ENCODE measurements around the gene EPM2AIP1.
"Not testable (repeated sequence)": the region's sequence is repeated elsewhere in the genome, so short reads cannot be mapped to it uniquely, and the experiment has no call there.

Gene EPM2AIP1

GRCh38 chr3:36993326-36994283 lies 674 bp upstream of the EPM2AIP1 start, which contains the start of gene MLH1:
Gene MLH1 (plus strand): TSS chr3:36993518. CDS start chr3:36993548, 30 bp downstream.
- DNase-seq (ENCODE audit: low read depth in 3 of 3, low spot score in 1 of 3): peak; percentile 86 to 98 (median 98)

GRCh38 chr3:36991923-36992805 lies 767 bp downstream of the EPM2AIP1 start:
- peak in 1 of 3 donors; percentile 6 for DNase-seq (ENCODE audit: low read depth in 3 of 3, low spot score in 1 of 3)

DNA sequence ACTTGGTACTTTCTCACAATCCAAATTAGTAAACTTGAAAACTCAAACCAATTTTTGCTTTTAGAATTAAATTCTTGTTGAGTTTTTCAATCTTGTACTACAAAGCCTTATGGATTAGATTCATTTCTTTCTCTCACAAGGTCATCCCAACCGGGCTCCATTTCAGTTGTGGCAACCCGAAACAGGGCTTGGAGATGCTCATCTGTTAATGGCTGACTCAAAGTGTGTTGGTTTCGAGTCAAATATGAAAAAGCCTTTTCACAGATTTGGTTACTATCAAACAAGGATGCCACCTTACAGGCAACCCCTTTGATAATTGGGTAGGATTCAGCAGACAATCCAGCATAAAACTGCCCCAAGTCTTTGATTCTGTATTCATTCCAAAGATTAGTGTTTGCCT lies 1.8 kb downstream of the EPM2AIP1 start:
- DNase-seq (ENCODE audit: low read depth in 3 of 3, low spot score in 1 of 3): no peak

GRCh38 chr3:36989568-36989967 lies 3.4 kb downstream of the EPM2AIP1 start:
- no peak for DNase-seq (ENCODE audit: low read depth in 3 of 3, low spot score in 1 of 3)

GRCh38 chr3:36989005-36989404 lies 3.9 kb downstream of the EPM2AIP1 start:
- no peak for DNase-seq (ENCODE audit: low read depth in 3 of 3, low spot score in 1 of 3)

DNA sequence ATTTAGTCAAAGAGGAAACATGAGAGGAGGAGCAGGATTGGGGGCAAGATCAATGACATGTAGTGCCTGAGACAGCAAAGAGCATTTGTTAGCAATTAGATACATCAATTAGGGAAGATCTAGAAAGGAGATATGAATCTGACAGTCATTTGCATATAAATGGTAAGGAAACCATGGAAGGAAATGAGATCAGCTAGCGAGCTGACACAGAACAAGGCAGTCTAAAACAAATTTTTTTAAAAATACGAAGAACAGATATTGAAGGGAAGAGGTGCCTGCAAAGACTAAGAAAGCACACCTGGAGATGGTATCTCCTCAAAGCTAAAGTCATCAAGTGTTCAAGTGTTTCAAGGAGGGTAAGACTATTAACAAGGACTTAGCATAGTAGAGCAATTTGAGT lies 4.6 kb downstream of the EPM2AIP1 start:
- DNase-seq (ENCODE audit: low read depth in 3 of 3, low spot score in 1 of 3): no peak

DNA sequence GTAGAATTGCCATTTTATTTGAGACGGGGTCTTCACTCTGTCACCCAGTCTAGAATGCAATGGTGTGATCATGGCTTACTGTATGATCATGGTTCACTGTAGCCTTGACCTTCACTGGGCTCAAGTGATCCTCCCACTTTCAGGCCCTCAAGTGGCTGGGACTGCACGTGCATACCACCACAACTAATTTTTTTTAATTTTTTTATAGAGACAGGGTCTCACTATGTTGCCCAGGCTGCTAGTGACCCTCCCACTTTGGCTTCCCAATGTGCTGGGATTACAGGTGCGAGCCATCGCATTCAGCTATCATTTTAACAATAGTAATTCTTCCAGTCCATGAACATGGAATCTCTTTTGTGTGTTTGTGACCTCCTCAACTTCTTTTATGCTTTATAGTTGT lies 11.9 kb downstream of the EPM2AIP1 start:
- DNase-seq (ENCODE audit: low read depth in 3 of 3, low spot score in 1 of 3): no peak

GRCh38 chr3:36973139-36973538 lies 19.8 kb downstream of the EPM2AIP1 start:
- no peak for DNase-seq (ENCODE audit: low read depth in 3 of 3, low spot score in 1 of 3)

DNA sequence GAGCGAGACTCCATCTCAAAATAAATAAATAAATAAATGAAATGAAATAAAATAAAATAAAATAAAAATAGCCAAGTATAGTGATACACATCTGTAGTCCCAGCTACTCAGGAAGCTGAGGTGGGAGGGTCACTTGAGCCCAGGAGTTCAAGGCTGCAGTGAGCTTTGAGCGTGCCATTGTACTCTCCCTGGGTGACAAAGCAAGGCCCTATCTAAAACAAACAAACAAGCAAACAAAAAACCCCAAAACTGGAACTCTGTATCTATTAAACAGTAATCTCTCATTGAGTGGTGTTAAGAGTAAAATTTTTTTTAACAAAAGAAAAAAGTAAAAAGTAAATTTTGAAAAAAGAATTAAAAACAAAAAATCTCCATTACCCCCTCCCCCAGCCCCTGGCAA lies 20.8 kb downstream of the EPM2AIP1 start:
- DNase-seq (ENCODE audit: low read depth in 3 of 3, low spot score in 1 of 3): no peak

DNA sequence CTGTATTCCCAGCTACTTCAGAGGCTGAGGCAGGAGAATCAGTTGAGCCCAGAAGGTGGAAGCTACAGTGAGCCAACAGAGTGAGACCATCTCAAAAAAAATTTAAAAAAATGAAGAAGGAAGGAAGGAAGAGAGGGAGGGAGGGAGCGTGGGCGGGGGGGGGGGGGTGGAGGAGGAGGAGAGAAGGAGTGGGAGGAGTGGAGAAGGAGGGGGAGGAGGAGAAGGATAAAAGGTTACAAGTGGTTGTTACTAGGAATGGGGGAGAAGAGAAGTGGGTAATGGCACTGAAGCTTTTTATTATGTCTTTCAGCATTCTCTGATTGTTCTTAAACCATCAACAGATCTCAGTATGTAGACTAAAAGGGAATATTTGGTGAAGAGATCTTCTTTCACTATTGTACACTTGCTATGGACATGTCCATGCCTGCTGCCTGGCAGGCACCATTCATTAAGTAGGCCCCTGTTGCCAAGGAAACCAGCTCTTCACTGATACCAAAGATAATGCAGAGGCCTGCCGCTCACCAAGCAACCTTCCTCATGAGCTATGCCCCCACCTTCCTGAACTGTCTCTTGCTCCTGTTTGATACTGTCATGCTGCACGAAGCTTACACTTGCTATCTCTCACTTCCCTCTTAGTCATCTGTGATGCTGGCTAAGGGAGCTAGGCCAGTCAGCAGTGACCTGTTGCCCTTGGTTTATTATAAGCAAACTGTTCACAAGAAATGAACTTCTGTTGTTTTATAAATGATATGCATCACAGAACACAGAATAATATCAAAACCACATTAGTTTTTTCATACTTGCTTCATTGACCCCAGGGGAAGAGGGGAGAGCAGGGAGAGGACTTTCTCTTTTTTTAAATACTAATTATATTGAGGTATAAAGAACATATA lies 23.1 kb downstream of the EPM2AIP1 start:
- DNase-seq (ENCODE audit: low read depth in 3 of 3, low spot score in 1 of 3): no peak

- no peak for DNase-seq (ENCODE audit: low read depth in 3 of 3, low spot score in 1 of 3)
Measured at GRCh38 chr3:36969085-36969484, 23.8 kb downstream of the EPM2AIP1 start.

DNA sequence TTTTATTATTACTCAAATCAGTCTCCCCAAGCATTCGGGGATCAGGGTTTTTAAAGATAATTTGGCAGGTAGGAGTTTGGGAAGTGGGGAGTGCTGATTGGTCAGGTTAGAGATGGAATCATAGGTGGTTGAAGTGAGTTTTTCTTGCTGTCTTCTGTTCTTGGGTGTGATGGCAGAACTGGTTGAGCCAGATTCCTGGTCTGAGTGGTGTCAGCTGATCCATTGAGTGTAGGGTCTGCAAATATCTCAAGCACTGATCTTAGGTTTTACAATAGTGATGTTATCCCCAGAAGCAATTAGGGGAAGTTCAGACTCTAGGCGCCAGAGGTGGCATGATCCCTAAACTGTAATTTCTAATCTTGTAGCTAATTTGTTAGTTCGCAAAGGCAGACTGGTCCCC lies 27.5 kb downstream of the EPM2AIP1 start:
- DNase-seq (ENCODE audit: low read depth in 3 of 3, low spot score in 1 of 3): no peak

DNA sequence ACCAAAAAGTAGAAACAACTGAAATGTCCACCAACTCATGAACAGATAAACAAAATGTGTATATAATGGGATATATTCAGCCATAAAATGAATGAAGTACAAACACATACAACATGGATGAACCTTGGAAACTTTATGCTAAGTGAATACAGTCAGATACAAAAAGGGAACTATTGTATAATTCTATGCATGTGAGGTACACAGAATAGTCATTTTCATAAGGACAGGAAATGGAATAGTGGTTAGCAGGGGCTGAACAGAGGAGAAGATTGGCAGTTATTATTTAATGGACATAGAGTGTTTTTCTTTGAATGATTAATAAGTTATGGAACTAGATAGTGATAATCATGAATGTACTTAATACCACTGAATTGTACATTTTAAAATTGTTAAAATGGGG lies 28.1 kb downstream of the EPM2AIP1 start:
- DNase-seq (ENCODE audit: low read depth in 3 of 3, low spot score in 1 of 3): no peak

GRCh38 chr3:36964331-36964730 lies 28.6 kb downstream of the EPM2AIP1 start:
- no peak for DNase-seq (ENCODE audit: low read depth in 3 of 3, low spot score in 1 of 3)

GRCh38 chr3:36963008-36963407 lies 29.9 kb downstream of the EPM2AIP1 start:
- DNase-seq (ENCODE audit: low read depth in 3 of 3, low spot score in 1 of 3): not testable (repeated sequence)

GRCh38 chr3:36960502-36960901 lies 32.4 kb downstream of the EPM2AIP1 start:
- no peak for DNase-seq (ENCODE audit: low read depth in 3 of 3, low spot score in 1 of 3)

GRCh38 chr3:36959821-36960220 lies 33.1 kb downstream of the EPM2AIP1 start:
- no peak for DNase-seq (ENCODE audit: low read depth in 3 of 3, low spot score in 1 of 3)

DNA sequence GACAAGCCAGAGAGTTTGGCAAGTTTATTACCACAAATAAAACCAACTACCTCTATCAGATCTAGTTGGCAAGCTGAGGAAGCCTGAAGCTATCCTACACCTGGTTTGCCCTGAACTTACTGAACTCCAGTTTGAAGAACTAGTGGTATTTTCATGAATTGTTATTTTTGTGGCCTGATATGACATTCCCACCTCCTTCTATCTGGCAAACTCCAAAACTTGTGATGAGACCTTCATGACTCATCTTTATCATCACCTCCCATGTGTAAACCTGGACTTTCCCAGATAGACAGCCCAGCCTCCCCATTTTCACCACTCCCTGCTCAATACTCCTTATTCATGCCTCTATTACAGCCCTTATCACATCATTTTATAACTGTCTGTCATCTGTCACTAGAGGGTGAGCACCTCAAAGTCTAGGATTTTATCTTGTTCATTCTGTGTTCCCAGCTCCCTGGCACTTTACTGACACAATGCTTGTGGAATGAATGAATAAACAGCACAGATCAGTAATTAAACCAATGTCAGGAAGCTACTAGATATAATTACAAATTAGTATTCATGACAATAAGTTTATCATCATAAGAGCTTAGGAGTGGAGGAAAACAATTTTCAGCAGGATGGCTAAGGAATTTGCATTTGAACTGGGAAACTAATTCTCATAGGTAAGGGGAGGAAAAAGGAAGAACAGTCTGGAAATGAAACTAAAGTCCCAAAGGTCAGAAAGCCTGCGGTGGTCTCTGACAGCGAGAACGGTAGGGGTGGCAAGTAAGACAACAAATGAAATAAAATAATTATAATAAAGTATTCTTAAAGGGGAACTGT lies 34.9 kb downstream of the EPM2AIP1 start:
- no peak for DNase-seq (ENCODE audit: low read depth in 3 of 3, low spot score in 1 of 3)

- DNase-seq (ENCODE audit: low read depth in 3 of 3, low spot score in 1 of 3): no peak
Measured at GRCh38 chr3:36957063-36957462, 35.9 kb downstream of the EPM2AIP1 start.

GRCh38 chr3:36956155-36956554 lies 36.8 kb downstream of the EPM2AIP1 start:
- DNase-seq (ENCODE audit: low read depth in 3 of 3, low spot score in 1 of 3): no peak

Data from stimulated activated CD4-positive, alpha-beta T cell treated with anti-CD3 and anti-CD28 coated beads, TNF-alpha, amount 100 ng/mL, for 1 hour (primary cell).